GM15510 (cell line): ENCODE measurements around the gene TRANK1.

Experiments
- POLR2A ChIP-seq: IDR thresholded peaks from 3 replicates; pipeline ENCODE4 v1.6.1; 2011; ENCODE audit warnings: borderline replicate concordance; ENCODE audit not compliant: insufficient read length; ENCODE audit errors: extremely low read depth

TRANK1 gene

GRCh38 chr3:36877930-36878685 lies 66.7 kb downstream of the TRANK1 start:
- TF ChIP-seq POLR2A: no peak

- no peak for TF ChIP-seq POLR2A
These were observed 68.5 kb downstream of the TRANK1 start for GRCh38 chr3:36876181-36876936.

GRCh38 chr3:36875397-36875796 lies 69.5 kb downstream of the TRANK1 start:
- TF ChIP-seq POLR2A: no peak

GRCh38 chr3:36874424-36874823 lies 70.4 kb downstream of the TRANK1 start:
- TF ChIP-seq POLR2A: no peak

- TF ChIP-seq POLR2A: no peak
These were observed 73.3 kb downstream of the TRANK1 start for GRCh38 chr3:36871379-36872126.

- no peak for TF ChIP-seq POLR2A
These were observed 76.0 kb downstream of the TRANK1 start for GRCh38 chr3:36868614-36869436.

GRCh38 chr3:36867810-36868209 lies 77.0 kb downstream of the TRANK1 start:
- no peak for TF ChIP-seq POLR2A

GRCh38 chr3:36866368-36866767 lies 78.5 kb downstream of the TRANK1 start:
- TF ChIP-seq POLR2A: no peak

GRCh38 chr3:36864180-36865053 lies 80.4 kb downstream of the TRANK1 start:
- TF ChIP-seq POLR2A: no peak

- no peak for TF ChIP-seq POLR2A
These were observed 82.6 kb downstream of the TRANK1 start for GRCh38 chr3:36862076-36862755.

- no peak for TF ChIP-seq POLR2A
These were observed 85.4 kb downstream of the TRANK1 start for GRCh38 chr3:36859494-36859893.

GRCh38 chr3:36852071-36852470 lies 92.8 kb downstream of the TRANK1 start:
- TF ChIP-seq POLR2A: no peak

GRCh38 chr3:36850743-36851142 lies 94.1 kb downstream of the TRANK1 start:
- no peak for TF ChIP-seq POLR2A
